PC-3 (cell line): ENCODE data around the gene IL31. TPM values are rescaled to one million over a fixed set of nuclear protein-coding genes. Genes with fewer than 3 reads are reported as not detected.

Experiments
- ATAC-seq: fragments of 200-7000 bp; cut with Tn5 transposase; 2 replicates; pipeline ENCODE4 v1.9.1; 2020; ENCODE audit warnings: mild to moderate bottlenecking, moderate library complexity
- BruUV-seq: library from RNA; stranded (reverse); fragments of 400-500 nt; replicated peaks from 2 replicates; lab custom pipeline; 2021; lab: Mats Ljungman, UMichigan
- CTCF ChIA-PET: fragments of 300-600 bp; sonication (Branson Sonifier 250); formaldehyde crosslinking; loops from one replicate; lab custom pipeline; 2022; ENCODE audit warnings: antibody characterized with exemption; lab: Charles Lee
- POLR2A ChIA-PET: fragments of 300-600 bp; sonication (Branson Sonifier 250); formaldehyde crosslinking; loops from one replicate; lab custom pipeline; 2022; ENCODE audit warnings: antibody characterized with exemption; ENCODE audit not compliant: unreplicated experiment; lab: Charles Lee
- DNase-seq: peaks from one replicate; pipeline ENCODE4 v3.0.0-alpha.2; 2015
- H2AFZ ChIP-seq: fragments of 300-600 bp; sonication (generic); 2 replicates; pipeline ENCODE4 v1.6.0; 2016; ENCODE audit warnings: antibody characterized with exemption, low read length
- H3F3A ChIP-seq: fragments of 300-600 bp; sonication (generic); one replicate; pipeline ENCODE4 v1.6.0; 2017; ENCODE audit warnings: antibody characterized with exemption, low read length, control low read depth, mild to moderate bottlenecking; ENCODE audit not compliant: unreplicated experiment
- H3K27ac ChIP-seq: fragments of 300-600 bp; sonication (generic); 2 replicates; pipeline ENCODE4 v1.5.1; 2016; ENCODE audit warnings: mild to moderate bottlenecking, low read length
- H3K27me3 ChIP-seq: fragments of 300-600 bp; sonication (generic); 2 replicates; pipeline ENCODE4 v1.6.1; 2016; ENCODE audit warnings: low read length, mixed read lengths
- H3K36me3 ChIP-seq: fragments of 300-600 bp; sonication (generic); 2 replicates; pipeline ENCODE4 v1.6.1; 2016; ENCODE audit warnings: low read depth, mixed run types, low read length, mixed read lengths
- H3K4me1 ChIP-seq: fragments of 300-600 bp; sonication (generic); 2 replicates; pipeline ENCODE4 v1.5.1; 2016; ENCODE audit warnings: low read length; ENCODE audit not compliant: insufficient read depth
- H3K4me2 ChIP-seq: fragments of 300-600 bp; sonication (generic); 2 replicates; pipeline ENCODE4 v1.6.0; 2016; ENCODE audit warnings: low read length
- H3K4me3 ChIP-seq: fragments of 300-600 bp; sonication (generic); 2 replicates; pipeline ENCODE4 v1.5.1; 2016; ENCODE audit warnings: mild to moderate bottlenecking, low read length, mixed read lengths
- H3K79me2 ChIP-seq: fragments of 300-600 bp; sonication (generic); 2 replicates; pipeline ENCODE4 v1.6.1; 2017; ENCODE audit warnings: low read length, mixed read lengths
- H3K9ac ChIP-seq: fragments of 300-600 bp; sonication (generic); 2 replicates; pipeline ENCODE4 v1.6.0; 2016; ENCODE audit warnings: mild to moderate bottlenecking, low read length
- H3K9me2 ChIP-seq: fragments of 300-600 bp; sonication (generic); replicated peaks from 2 replicates; pipeline ENCODE4 v1.6.1; 2016; ENCODE audit warnings: mixed run types, low read length, mixed read lengths
- H3K9me3 ChIP-seq: fragments of 300-600 bp; sonication (generic); 2 replicates; pipeline ENCODE4 v1.6.1; 2016; ENCODE audit warnings: low read length, mixed read lengths
- H4K20me1 ChIP-seq: fragments of 300-600 bp; sonication (generic); 2 replicates; pipeline ENCODE4 v1.6.1; 2016; ENCODE audit warnings: low read length, mixed read lengths
- EZH2 ChIP-seq: fragments of 300-600 bp; sonication (generic); IDR thresholded peaks from one replicate; pipeline ENCODE4 v1.6.1; 2017; ENCODE audit warnings: antibody characterized with exemption, mild to moderate bottlenecking, low read length; ENCODE audit not compliant: unreplicated experiment
- EZH2phosphoT487 ChIP-seq: fragments of 300-600 bp; sonication (generic); IDR thresholded peaks from 2 replicates; pipeline ENCODE4 v1.6.1; 2018; ENCODE audit warnings: mild to moderate bottlenecking, antibody characterized with exemption, low read length, borderline replicate concordance
- intact Hi-C: fragments of 100-400 bp; cut with micrococcal nuclease; formaldehyde crosslinking; loops from 2 replicates; pipeline ENCODE4 v1.9.0; 2023
- total RNA-seq: library from RNA; depleted of rRNA; stranded (reverse); fragments of >200 nt; gene quantifications from 2 replicates; pipeline ENCODE4 v1.2.3, GENCODE V29; 2014
- TF ChIP-seq, protein P1 (sequence below): fragments of 300-600 bp; sonication (generic); conservative IDR thresholded peaks from 2 replicates; pipeline ENCODE4 v1.5.1; 2017; ENCODE audit warnings: antibody characterized with exemption, low read depth, mild to moderate bottlenecking, low read length

IL31 gene
- total RNA-seq, 1 experiment from 2014 or later: not detected

DNA sequence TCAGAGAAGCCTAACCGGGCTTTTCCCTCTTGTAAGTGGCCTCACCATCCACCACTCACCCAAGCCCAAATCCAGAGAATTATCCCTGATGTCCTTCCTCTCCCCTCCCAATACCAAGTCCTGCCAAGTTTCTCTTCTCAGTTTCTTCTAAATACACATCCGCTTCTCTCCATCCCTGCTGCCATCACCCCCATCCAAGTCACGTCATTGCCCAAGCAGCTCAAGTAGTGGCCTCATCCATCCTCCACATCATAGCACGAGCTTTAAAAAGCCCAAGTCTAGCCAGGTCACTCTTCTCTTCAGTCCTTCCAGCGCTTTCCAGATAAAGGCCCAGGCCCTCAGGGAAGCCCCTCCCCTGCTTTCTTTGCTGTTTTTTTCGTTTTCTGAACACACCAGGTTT, 25.4 kb downstream of the IL31 start:
- H3F3A ChIP-seq: no peaks in the 10 kb centered on the region
- BruUV-seq: no TSS peak
- ChIA-PET CTCF (no interaction called here), POLR2A (interaction anchor here (0.6 kb wide), 1 partner anchor 68 kb away, joined by 4 read pairs; no protein-coding TSS in a partner anchor)
- intact Hi-C loops: no loop called here
- H2AFZ ChIP-seq: no peak overlapping the region
- no peaks in the 10 kb centered on the region for H4K20me1 ChIP-seq
- no peaks in the 10 kb centered on the region for H3K9me2 ChIP-seq
- no peaks in the 10 kb centered on the region for H3K9me3 ChIP-seq
- H3K4me2 ChIP-seq: no peak overlapping the region
- no peaks in the 10 kb centered on the region for H3K36me3 ChIP-seq
- no peak for ATAC-seq
- no peak overlapping the region for H3K27ac ChIP-seq
- no peak for DNase-seq
- no peaks in the 10 kb centered on the region for H3K4me1 ChIP-seq
- H3K27me3 ChIP-seq: no peaks in the 10 kb centered on the region
- TF ChIP-seq, protein P1, sequence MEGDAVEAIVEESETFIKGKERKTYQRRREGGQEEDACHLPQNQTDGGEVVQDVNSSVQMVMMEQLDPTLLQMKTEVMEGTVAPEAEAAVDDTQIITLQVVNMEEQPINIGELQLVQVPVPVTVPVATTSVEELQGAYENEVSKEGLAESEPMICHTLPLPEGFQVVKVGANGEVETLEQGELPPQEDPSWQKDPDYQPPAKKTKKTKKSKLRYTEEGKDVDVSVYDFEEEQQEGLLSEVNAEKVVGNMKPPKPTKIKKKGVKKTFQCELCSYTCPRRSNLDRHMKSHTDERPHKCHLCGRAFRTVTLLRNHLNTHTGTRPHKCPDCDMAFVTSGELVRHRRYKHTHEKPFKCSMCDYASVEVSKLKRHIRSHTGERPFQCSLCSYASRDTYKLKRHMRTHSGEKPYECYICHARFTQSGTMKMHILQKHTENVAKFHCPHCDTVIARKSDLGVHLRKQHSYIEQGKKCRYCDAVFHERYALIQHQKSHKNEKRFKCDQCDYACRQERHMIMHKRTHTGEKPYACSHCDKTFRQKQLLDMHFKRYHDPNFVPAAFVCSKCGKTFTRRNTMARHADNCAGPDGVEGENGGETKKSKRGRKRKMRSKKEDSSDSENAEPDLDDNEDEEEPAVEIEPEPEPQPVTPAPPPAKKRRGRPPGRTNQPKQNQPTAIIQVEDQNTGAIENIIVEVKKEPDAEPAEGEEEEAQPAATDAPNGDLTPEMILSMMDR: no peak
- TF ChIP-seq EZH2phosphoT487 (no peak), EZH2 (no peak)
- no peak overlapping the region for H3K9ac ChIP-seq
- H3K4me3 ChIP-seq: no peak overlapping the region
- H3K79me2 ChIP-seq: no peaks in the 10 kb centered on the region

DNA sequence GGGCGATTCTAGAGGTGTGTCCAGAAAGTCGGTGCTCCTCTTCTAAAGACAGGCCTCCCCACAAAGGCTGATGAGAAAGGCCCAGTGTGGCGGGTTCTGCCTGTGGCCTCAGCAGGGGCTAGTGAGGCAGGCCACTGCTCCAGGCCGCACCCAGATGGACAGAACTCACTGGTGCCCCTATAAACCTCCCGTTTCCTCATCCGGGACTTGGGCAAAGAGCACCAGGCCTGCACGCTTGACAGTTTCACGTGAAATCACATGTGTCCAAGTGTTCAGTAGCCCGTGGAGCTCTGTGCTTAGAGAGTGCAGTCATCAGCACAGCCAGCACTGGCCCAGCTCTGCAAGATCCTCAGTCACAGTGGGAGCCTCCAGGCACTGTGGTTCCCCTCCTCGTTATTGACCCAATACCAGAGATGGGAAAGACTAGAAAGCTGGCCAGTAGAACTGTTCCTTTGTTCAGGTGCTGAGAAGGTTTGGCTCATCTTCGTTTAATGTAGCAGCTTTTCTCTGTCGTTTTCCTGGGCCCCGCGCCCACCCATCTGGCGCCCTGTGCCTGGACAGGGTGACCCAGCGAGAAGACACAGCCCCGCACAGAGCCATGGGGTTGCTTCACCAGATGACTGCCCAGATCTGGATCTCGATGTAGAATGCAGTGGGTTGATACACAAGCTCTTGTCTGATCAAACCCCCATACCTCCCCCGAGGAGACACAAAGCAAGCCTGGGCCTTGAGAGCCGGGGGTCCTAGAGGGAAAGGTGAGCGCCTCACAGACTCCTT, 26.3 kb downstream of the IL31 start:
- H3K9ac ChIP-seq: no peak overlapping the region
- ChIA-PET CTCF (interaction anchor here (0.6 kb wide), 1 partner anchor 521 kb away, joined by 5 read pairs; no protein-coding TSS in a partner anchor), POLR2A (no interaction called here)
- no peaks in the 10 kb centered on the region for H3K9me3 ChIP-seq
- H3K36me3 ChIP-seq: no peaks in the 10 kb centered on the region; the same call in 1 of the 2 replicates
- H3F3A ChIP-seq: no peaks in the 10 kb centered on the region
- H3K4me1 ChIP-seq: no peaks in the 10 kb centered on the region
- H3K4me2 ChIP-seq: no peak overlapping the region
- ATAC-seq (no peak), DNase-seq (no peak)
- intact Hi-C loops: loop anchor here (1.0 kb wide), 1 partner anchor 12 kb away; no protein-coding TSS in a partner anchor
- TF ChIP-seq EZH2 (no peak), EZH2phosphoT487 (no peak)
- TF ChIP-seq, protein P1: no peak
- H3K4me3 ChIP-seq: no peak overlapping the region
- H3K27ac ChIP-seq: no peak overlapping the region
- H2AFZ ChIP-seq: no peak overlapping the region
- no peaks in the 10 kb centered on the region for H4K20me1 ChIP-seq
- no peaks in the 10 kb centered on the region for H3K9me2 ChIP-seq
- no TSS peak for BruUV-seq
- no peaks in the 10 kb centered on the region for H3K79me2 ChIP-seq
- H3K27me3 ChIP-seq: no peaks in the 10 kb centered on the region
